Kidney (tissue), 14 donors: ENCODE measurements around the gene CPNE7. TPM values are rescaled to one million over a fixed set of nuclear protein-coding genes. Genes with fewer than 3 reads are reported as not detected.

Experiments used
- DNase-seq, 5 donors: peaks; one replicate each; pipeline ENCODE4 v3.0.0-alpha.2; 2013 to 2020
- FAIRE-seq: peaks from 2 replicates; lab custom pipeline; 2012; peaks lifted over from hg19 to GRCh38; lab: Jason Lieb, UNC
- H3K27ac ChIP-seq, 2 donors: one replicate each; pipeline ENCODE4 v1.7.0; 2013; ENCODE audit warnings: low read depth in 2 of 2, low read length in 2 of 2, inconsistent platforms in 1 of 2
- H3K27me3 ChIP-seq: one replicate; pipeline ENCODE4 v1.7.1; 2013; ENCODE audit warnings: low read length, inconsistent platforms; ENCODE audit not compliant: control insufficient read depth, insufficient read depth
- H3K36me3 ChIP-seq, 3 donors: one replicate each; pipeline versions ENCODE4 v1.7.0 to v1.7.1; 2013; ENCODE audit warnings: low read length in 3 of 3, control low read depth in 1 of 3, inconsistent platforms in 1 of 3; ENCODE audit not compliant: insufficient read depth in 3 of 3, control insufficient read depth in 2 of 3
- H3K4me1 ChIP-seq, 3 donors: one replicate each; pipeline versions ENCODE4 v1.7.0 to v1.7.1; 2013; ENCODE audit warnings: low read length in 3 of 3, inconsistent platforms in 1 of 3, low read depth in 1 of 3; ENCODE audit not compliant: control insufficient read depth in 2 of 3, insufficient read depth in 2 of 3
- H3K4me3 ChIP-seq, 3 donors: one replicate each; pipeline versions ENCODE4 v1.7.0 to v1.8.1; 2013; ENCODE audit warnings: low read length in 3 of 3, control low read depth in 1 of 3, inconsistent platforms in 1 of 3
- H3K9ac ChIP-seq, 3 donors: one replicate each; pipeline versions ENCODE4 v1.7.0 to v1.7.1; 2013; ENCODE audit warnings: low read length in 3 of 3, control low read depth in 1 of 3, inconsistent platforms in 1 of 3
- H3K9me3 ChIP-seq, 3 donors: one replicate each; pipeline versions ENCODE4 v1.7.0 to v1.7.1; 2013; ENCODE audit warnings: low read length in 3 of 3, control low read depth in 1 of 3, inconsistent platforms in 1 of 3; ENCODE audit not compliant: control insufficient read depth in 2 of 3, insufficient read depth in 1 of 3
- intact Hi-C: fragments of 100-400 bp; cut with DNase I; formaldehyde crosslinking; loops from one replicate; pipeline ENCODE4 v1.11.1; 2022
- polyA plus RNA-seq: library from polyadenylated mRNA; stranded (reverse); fragments of 350-450 nt; fragmentation: Illumina TruSeq; extraction: RNeasy Lipid Tissue Mini Kit (QIAGEN cat#74804); gene quantifications from one replicate; pipeline ENCODE4 v1.2.3, GENCODE V29; 2014; ENCODE audit warnings: low read depth, low replicate concordance; ENCODE audit not compliant: insufficient read depth
- total RNA-seq: library from RNA; stranded (reverse); fragmentation: NEBNext Ultra II Directional; extraction: Animal tissue kit (Norgen Biotek cat#: 25700); gene quantifications from one replicate; pipeline ENCODE4 v1.2.1, GENCODE V29; 2021
- TF ChIP-seq, protein P1 (sequence below): IDR thresholded peaks from 3 replicates; pipeline ENCODE4 v1.5.1; 2012; ENCODE audit warnings: mild to moderate bottlenecking, moderate library complexity, borderline replicate concordance; ENCODE audit not compliant: insufficient read depth; ENCODE audit errors: extremely low read depth
- donor health status: control.
- donor health status: control.
- donor health status: control.
- donor health status: control.
- donor health status: control.
- donor health status: DM: yes; HTN: yes; CAD: no.
- donor health status: Normal renal cell carcinoma (clear cell type).

The CPNE7 gene
- total and polyA plus RNA-seq, 2 donors from 2014 or later = 1.5 to 13.7 TPM

DNA sequence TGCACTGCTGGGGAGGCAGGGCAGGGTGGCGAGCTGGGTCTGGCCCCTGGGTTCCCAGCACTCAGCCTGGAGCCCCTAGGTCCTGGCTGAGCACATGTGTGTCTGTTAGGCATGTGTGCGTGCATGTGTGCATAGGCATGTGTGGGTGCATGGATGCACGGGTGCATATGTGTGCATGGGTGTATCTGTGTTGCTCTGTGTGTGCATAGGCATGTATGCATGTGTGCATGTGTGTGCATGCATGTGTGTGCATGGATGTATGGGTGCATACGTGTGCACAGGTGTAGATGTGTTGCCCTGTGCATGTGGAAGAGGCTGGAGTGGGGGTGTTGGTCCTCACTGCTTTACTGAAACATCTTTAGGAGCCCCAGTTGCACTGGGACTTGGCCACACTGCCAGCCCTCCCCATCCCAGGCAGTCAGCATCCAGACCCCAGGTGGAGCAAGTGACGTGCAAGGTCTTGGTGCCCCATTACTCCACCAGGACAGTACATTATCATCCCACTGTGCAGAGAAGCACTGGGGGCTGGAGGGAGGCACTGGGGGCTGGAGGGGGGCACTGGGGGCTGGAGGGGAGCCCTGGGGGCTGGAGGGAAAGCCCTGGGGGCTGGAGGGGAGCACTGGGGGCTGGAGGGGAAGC, 27.5 kb downstream of the CPNE7 start:
- H3K36me3 ChIP-seq = no peaks in the 10 kb centered on the region
- no peaks in the 10 kb centered on the region for H3K27me3 ChIP-seq
- FAIRE-seq (no peak), DNase-seq (no peak)
- no peak overlapping the region for H3K27ac ChIP-seq
- intact Hi-C loops = no loop called here
- no peak overlapping the region for H3K4me3 ChIP-seq
- H3K9ac ChIP-seq = no peak overlapping the region
- TF ChIP-seq, protein P1, sequence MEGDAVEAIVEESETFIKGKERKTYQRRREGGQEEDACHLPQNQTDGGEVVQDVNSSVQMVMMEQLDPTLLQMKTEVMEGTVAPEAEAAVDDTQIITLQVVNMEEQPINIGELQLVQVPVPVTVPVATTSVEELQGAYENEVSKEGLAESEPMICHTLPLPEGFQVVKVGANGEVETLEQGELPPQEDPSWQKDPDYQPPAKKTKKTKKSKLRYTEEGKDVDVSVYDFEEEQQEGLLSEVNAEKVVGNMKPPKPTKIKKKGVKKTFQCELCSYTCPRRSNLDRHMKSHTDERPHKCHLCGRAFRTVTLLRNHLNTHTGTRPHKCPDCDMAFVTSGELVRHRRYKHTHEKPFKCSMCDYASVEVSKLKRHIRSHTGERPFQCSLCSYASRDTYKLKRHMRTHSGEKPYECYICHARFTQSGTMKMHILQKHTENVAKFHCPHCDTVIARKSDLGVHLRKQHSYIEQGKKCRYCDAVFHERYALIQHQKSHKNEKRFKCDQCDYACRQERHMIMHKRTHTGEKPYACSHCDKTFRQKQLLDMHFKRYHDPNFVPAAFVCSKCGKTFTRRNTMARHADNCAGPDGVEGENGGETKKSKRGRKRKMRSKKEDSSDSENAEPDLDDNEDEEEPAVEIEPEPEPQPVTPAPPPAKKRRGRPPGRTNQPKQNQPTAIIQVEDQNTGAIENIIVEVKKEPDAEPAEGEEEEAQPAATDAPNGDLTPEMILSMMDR = no peak
- no peaks in the 10 kb centered on the region for H3K9me3 ChIP-seq
- peaks cover 0 to 10% (median 10%) of the 10 kb centered on the region in 3 donors for H3K4me1 ChIP-seq

GRCh38 chr16:89604764-89605163, 29.2 kb downstream of the CPNE7 start:
- FAIRE-seq = no peak
- intact Hi-C loops = no loop called here
- H3K27ac ChIP-seq = no peak overlapping the region

GRCh38 chr16:89605186-89605970, 29.8 kb downstream of the CPNE7 start:
- DNase-seq (no peak), FAIRE-seq (no peak)
- TF ChIP-seq, protein P1 = no peak
- Histone ChIP-seq H3K9me3 (no peaks in the 10 kb centered on the region), H3K36me3 (no peaks in the 10 kb centered on the region), H3K4me1 (peaks cover 0 to 11% (median 10%) of the 10 kb centered on the region in 3 donors), H3K27ac (no peak overlapping the region), H3K27me3 (no peaks in the 10 kb centered on the region), H3K4me3 (no peak overlapping the region), H3K9ac (no peak overlapping the region)
- intact Hi-C loops = no loop called here

More at GRCh38 chr16:89604764-89605163, 29.2 kb downstream of the CPNE7 start:
- H3K9me3 ChIP-seq = no peaks in the 10 kb centered on the region
- no peaks in the 10 kb centered on the region for H3K36me3 ChIP-seq
- TF ChIP-seq, protein P1 = no peak
- H3K9ac ChIP-seq = no peak overlapping the region
- peaks cover 0 to 11% (median 10%) of the 10 kb centered on the region in 3 donors for H3K4me1 ChIP-seq
- no peak for DNase-seq
- H3K27me3 ChIP-seq = no peaks in the 10 kb centered on the region
- no peak overlapping the region for H3K4me3 ChIP-seq
